Neural cell (in vitro differentiated cells): ENCODE measurements around the gene C5.

Source experiments
- MXI1 ChIP-seq: fragments of 450-650 bp; conservative IDR thresholded peaks from 2 replicates; pipeline ENCODE4 v1.6.1; 2014; ENCODE audit warnings: antibody characterized with exemption, mild to moderate bottlenecking; ENCODE audit not compliant: poor library complexity, severe bottlenecking
- POLR2AphosphoS5 ChIP-seq: IDR thresholded peaks from 2 replicates; pipeline ENCODE4 v1.6.1; 2012

DNA sequence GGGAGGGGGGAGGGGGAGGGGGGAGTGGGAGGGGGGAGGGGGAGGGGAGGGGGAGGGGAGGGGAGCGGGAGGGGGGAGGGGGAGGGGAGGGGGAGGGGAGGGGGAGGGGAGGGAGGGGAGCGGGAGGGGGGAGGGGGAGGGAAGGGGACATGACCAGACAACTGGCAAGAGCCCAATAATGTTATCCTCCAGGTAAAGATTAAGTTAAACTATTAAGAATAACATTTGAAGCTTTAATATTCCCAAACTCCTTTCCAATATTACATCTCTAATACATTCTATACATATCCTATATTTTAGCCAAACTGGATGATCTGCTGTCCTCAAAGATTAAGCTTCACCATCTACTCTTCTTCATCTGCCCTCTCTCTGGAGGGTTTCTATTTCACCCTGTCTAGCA lies 25.8 kb downstream of the C5 start:
- TF ChIP-seq MXI1 (no peak), POLR2AphosphoS5 (no peak)
